HUES6 (cell line): ENCODE results near the gene GPAM.
"Not testable (repeated sequence)": the region's sequence is repeated elsewhere in the genome, so short reads cannot be mapped to it uniquely, and the experiment has no call there.

Experiments used
- H3K27ac ChIP-seq: 2 replicates; pipeline ENCODE4 v1.7.0; 2013; ENCODE audit warnings: low read depth, mild to moderate bottlenecking, low read length, inconsistent platforms
- H3K27me3 ChIP-seq: 2 replicates; pipeline ENCODE4 v1.6.1; 2013; ENCODE audit warnings: low read length; ENCODE audit not compliant: control insufficient read depth, insufficient read depth
- H3K36me3 ChIP-seq: 2 replicates; pipeline ENCODE4 v1.6.1; 2013; ENCODE audit warnings: low read length; ENCODE audit not compliant: control insufficient read depth, insufficient read depth
- H3K4me1 ChIP-seq: 2 replicates; pipeline ENCODE4 v1.6.1; 2013; ENCODE audit warnings: low read length; ENCODE audit not compliant: control insufficient read depth, insufficient read depth
- H3K4me3 ChIP-seq: 2 replicates; pipeline ENCODE4 v1.5.1; 2013; ENCODE audit warnings: low read depth, low read length
- H3K9ac ChIP-seq: one replicate; pipeline ENCODE4 v1.6.1; 2013; ENCODE audit warnings: mild to moderate bottlenecking, low read length
- H3K9me3 ChIP-seq: 2 replicates; pipeline ENCODE4 v1.6.1; 2013; ENCODE audit warnings: low read depth, low read length; ENCODE audit not compliant: control insufficient read depth, insufficient read depth

The GPAM gene

GRCh38 chr10:112183329-112184051 is at the start of gene GPAM:
GPAM (minus strand) TSS chr10:112183765; CDS start chr10:112181784, 1,981 bp downstream.
- Histone ChIP-seq H3K4me1 (peaks cover 4% of the 10 kb centered on the region; the same call in 1 of the 2 replicates), H3K4me3 (peak within 1 kb of the TSS; percentile 82), H3K27me3 (no peaks in the 10 kb centered on the region), H3K9me3 (peaks cover 2% of the 10 kb centered on the region; the same call in 1 of the 2 replicates), H3K27ac (no peak within 1 kb of the TSS; the same call in 1 of the 2 replicates), H3K36me3 (peaks cover 13% of the 10 kb centered on the region), H3K9ac (peak within 1 kb of the TSS; percentile 77)

GRCh38 chr10:112232670-112233069 is 49.1 kb upstream of the GPAM start:
- H3K27me3 ChIP-seq, result no peaks in the 10 kb centered on the region
- H3K27ac ChIP-seq, result no peak overlapping the region
- no peak overlapping the region for H3K4me3 ChIP-seq
- H3K9me3 ChIP-seq, result no peaks in the 10 kb centered on the region
- H3K36me3 ChIP-seq, result no peaks in the 10 kb centered on the region
- no peak overlapping the region for H3K9ac ChIP-seq
- peaks cover 12% of the 10 kb centered on the region for H3K4me1 ChIP-seq

DNA sequence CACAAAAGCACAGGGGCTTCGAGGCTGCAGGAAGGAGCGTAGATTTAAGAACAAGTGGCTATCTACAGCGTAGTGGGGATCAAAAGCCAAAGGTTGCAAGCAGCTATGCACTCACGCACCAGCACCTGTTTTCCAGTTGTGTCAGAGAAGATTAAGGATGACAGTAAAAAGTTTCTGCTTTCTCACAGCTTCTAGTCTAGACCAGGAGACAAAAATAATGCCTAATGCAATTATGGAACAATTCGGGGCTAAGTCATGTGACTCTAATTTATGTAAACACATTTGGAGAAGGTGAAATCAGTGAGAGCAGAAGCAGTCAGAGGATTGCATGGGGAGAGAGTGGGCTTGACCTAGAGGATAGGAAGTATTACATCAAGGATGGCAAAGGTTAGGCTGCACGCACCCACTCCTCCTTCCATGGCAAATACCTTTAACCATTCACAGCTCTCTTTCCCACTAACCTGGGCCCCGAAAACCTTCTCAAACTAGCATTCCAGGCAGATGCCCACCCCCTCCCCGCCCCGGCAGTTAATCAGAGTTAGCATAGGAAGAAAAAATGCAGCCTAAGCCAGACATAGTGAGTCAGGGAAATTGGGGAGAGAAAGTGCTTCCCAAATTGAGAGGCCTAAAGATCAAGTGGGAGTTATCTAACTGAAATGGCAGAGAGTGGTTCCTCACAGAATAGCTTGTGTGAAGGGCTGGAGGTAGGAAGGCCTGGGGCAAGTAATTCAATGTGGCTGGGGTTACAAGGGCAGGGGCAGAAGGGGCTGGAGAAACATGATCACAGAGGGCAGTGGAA is 48.2 kb upstream of the GPAM start:
- Histone ChIP-seq H3K27ac (no peak overlapping the region), H3K9me3 (peaks cover 8% of the 10 kb centered on the region), H3K36me3 (no peaks in the 10 kb centered on the region), H3K9ac (no peak overlapping the region), H3K27me3 (no peaks in the 10 kb centered on the region), H3K4me3 (no peak overlapping the region), H3K4me1 (peaks cover 12% of the 10 kb centered on the region)

GRCh38 chr10:112230325-112230988 is 46.9 kb upstream of the GPAM start:
- Histone ChIP-seq H3K27me3 (no peaks in the 10 kb centered on the region), H3K9me3 (peaks cover 16% of the 10 kb centered on the region), H3K4me1 (peaks cover 8% of the 10 kb centered on the region), H3K9ac (no peak overlapping the region), H3K4me3 (no peak overlapping the region), H3K27ac (no peak overlapping the region), H3K36me3 (no peaks in the 10 kb centered on the region)

GRCh38 chr10:112229901-112230300 is 46.3 kb upstream of the GPAM start:
- Histone ChIP-seq H3K9ac (no peak overlapping the region), H3K27me3 (no peaks in the 10 kb centered on the region), H3K4me1 (peaks cover 3% of the 10 kb centered on the region; the same call in 1 of the 2 replicates), H3K36me3 (no peaks in the 10 kb centered on the region), H3K27ac (no peak overlapping the region), H3K4me3 (no peak overlapping the region), H3K9me3 (peaks cover 19% of the 10 kb centered on the region)

DNA sequence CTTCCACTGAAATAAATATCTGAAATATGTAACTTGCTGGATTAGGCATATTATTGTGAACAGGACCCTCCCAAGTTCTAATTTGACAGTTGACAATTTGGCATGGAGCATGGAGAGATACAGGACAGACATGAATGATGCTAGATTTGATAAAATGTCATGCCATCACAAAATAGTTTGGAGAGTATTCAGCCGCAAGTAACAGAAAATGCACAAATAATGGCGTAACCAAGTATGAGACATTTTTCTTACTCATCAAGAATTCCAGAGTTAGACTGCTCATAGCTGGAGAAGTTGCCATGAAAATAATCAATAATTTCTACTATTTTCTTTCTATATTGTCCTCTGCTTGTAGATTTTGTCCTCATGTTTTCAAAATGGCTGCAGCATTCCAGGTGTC is 45.5 kb upstream of the GPAM start:
- H3K27ac ChIP-seq, result no peak overlapping the region
- H3K36me3 ChIP-seq, result no peaks in the 10 kb centered on the region
- peaks cover 19% of the 10 kb centered on the region for H3K9me3 ChIP-seq
- no peaks in the 10 kb centered on the region for H3K27me3 ChIP-seq
- H3K4me3 ChIP-seq, result no peak overlapping the region
- no peak overlapping the region for H3K9ac ChIP-seq
- no peaks in the 10 kb centered on the region for H3K4me1 ChIP-seq

- H3K9me3 ChIP-seq, result peaks cover 19% of the 10 kb centered on the region
- not testable (repeated sequence) for H3K27me3 ChIP-seq, H3K4me1 ChIP-seq, H3K9ac ChIP-seq, H3K4me3 ChIP-seq, H3K36me3 ChIP-seq, H3K27ac ChIP-seq
Measured at GRCh38 chr10:112228366-112229088, 45.0 kb upstream of the GPAM start.

DNA sequence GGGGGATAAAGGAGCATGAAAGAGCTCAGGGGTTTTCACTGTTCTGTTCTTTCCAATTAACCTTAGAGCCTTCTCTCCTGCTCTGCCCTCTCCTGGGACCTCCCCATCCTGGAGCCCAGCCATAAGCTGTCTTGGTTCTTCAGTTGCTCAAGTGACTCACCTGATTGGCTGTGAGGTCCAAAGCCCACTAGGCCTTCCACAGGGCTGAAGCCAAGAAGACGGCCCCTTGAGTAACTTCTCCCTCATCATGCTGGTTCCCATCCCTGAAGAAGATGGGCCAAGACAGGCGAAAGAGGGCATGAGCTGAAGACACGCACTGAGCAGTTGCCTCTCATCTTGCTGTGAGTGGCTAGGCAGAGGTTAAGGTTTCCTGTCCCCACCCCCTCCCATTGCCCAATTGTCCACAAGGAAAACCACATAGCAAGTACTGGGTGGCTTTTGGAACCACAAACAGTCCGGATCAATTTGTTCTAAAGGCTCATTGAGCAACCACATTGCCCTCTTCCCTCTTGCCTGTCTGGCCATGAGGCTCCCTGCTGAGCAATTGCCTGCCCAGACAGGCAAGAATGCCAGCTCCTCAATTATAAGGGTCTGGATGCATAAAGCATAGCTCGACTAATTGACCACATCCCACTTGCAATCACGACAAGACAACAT is 43.9 kb upstream of the GPAM start:
- Histone ChIP-seq H3K9ac (no peak overlapping the region), H3K27me3 (no peaks in the 10 kb centered on the region), H3K4me3 (no peak overlapping the region), H3K27ac (no peak overlapping the region), H3K4me1 (no peaks in the 10 kb centered on the region), H3K36me3 (no peaks in the 10 kb centered on the region), H3K9me3 (peaks cover 19% of the 10 kb centered on the region)

GRCh38 chr10:112226439-112227248 is 43.1 kb upstream of the GPAM start:
- Histone ChIP-seq H3K27ac (no peak overlapping the region), H3K9me3 (peaks cover 19% of the 10 kb centered on the region), H3K4me1 (no peaks in the 10 kb centered on the region), H3K9ac (no peak overlapping the region), H3K27me3 (no peaks in the 10 kb centered on the region), H3K4me3 (no peak overlapping the region), H3K36me3 (no peaks in the 10 kb centered on the region)
